ENCODE results near the gene EFNA5. TPM values are rescaled to one million over a fixed set of nuclear protein-coding genes. Genes with fewer than 3 reads are reported as not detected.

Gene EFNA5
- total RNA-seq, 1 donor from 2014 or later, result 12.0 TPM

DNA sequence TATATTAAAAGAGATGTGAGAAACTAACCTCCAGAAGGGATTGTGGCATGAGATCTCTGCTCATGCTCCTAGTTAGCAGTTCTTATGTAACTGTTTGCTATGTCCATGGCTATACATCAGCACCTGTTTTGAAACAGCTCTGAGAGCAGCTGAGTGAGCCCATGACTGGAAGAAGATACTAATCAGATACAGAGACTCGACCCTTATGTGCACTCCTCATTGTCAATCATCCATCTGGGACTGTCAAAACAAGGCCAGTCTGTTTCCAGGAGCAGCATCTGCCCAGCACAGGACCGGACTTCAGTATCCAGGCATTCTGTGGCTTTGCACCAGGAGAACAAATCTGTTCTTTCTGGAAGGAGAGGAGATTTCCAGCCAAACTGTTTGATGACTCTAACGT is 77.7 kb downstream of the EFNA5 start:
- Mint-ChIP-seq H3K27me3 (no peaks in the 10 kb centered on the region), H3K9me3 (ENCODE audit: low read depth) (no peaks in the 10 kb centered on the region), H3K27ac (no peak overlapping the region), H3K4me1 (ENCODE audit: low read depth) (peaks cover 5% of the 10 kb centered on the region), H3K36me3 (ENCODE audit: insufficient read depth) (no peaks in the 10 kb centered on the region), H3K4me3 (ENCODE audit: low read depth) (no peak overlapping the region)
- TF ChIP-seq, protein P1, sequence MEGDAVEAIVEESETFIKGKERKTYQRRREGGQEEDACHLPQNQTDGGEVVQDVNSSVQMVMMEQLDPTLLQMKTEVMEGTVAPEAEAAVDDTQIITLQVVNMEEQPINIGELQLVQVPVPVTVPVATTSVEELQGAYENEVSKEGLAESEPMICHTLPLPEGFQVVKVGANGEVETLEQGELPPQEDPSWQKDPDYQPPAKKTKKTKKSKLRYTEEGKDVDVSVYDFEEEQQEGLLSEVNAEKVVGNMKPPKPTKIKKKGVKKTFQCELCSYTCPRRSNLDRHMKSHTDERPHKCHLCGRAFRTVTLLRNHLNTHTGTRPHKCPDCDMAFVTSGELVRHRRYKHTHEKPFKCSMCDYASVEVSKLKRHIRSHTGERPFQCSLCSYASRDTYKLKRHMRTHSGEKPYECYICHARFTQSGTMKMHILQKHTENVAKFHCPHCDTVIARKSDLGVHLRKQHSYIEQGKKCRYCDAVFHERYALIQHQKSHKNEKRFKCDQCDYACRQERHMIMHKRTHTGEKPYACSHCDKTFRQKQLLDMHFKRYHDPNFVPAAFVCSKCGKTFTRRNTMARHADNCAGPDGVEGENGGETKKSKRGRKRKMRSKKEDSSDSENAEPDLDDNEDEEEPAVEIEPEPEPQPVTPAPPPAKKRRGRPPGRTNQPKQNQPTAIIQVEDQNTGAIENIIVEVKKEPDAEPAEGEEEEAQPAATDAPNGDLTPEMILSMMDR (IDR thresholded peaks at IDR 0.05; ENCODE audit: unreplicated experiment), result no peak
- DNase-seq (ENCODE audit: low spot score, unreplicated experiment), result no peak

DNA sequence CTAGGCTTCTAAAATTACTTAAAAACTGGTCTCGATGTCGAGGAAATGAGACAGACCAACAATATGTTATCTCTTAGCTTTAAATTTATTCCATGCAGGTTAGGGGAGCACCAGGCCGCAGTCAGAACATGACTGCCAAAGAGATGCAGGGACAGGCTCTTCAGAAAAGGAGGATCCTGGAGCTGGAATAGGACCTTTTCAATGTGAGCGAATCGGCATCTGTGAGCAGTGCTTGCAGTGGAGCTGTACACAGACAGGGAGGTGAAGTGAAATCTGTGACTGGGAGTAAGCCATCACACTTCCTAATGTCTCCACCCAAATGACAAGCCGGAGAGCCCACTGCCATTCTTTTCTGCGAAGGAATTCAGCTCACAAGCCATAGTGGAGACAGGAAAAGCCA is 78.2 kb downstream of the EFNA5 start:
- no peaks in the 10 kb centered on the region for H3K9me3 Mint-ChIP-seq (ENCODE audit: low read depth)
- no peaks in the 10 kb centered on the region for H3K36me3 Mint-ChIP-seq (ENCODE audit: insufficient read depth)
- H3K27ac Mint-ChIP-seq, result no peak overlapping the region
- peaks cover 5% of the 10 kb centered on the region for H3K4me1 Mint-ChIP-seq (ENCODE audit: low read depth)
- TF ChIP-seq, protein P1 (IDR thresholded peaks at IDR 0.05; ENCODE audit: unreplicated experiment), result no peak
- no peaks in the 10 kb centered on the region for H3K27me3 Mint-ChIP-seq
- no peak for DNase-seq (ENCODE audit: low spot score, unreplicated experiment)
- H3K4me3 Mint-ChIP-seq (ENCODE audit: low read depth), result no peak overlapping the region

- Mint-ChIP-seq H3K27ac (no peak overlapping the region), H3K4me1 (ENCODE audit: low read depth) (peaks cover 5% of the 10 kb centered on the region), H3K9me3 (ENCODE audit: low read depth) (no peaks in the 10 kb centered on the region), H3K36me3 (ENCODE audit: insufficient read depth) (no peaks in the 10 kb centered on the region), H3K27me3 (no peaks in the 10 kb centered on the region), H3K4me3 (ENCODE audit: low read depth) (no peak overlapping the region)
- TF ChIP-seq, protein P1 (IDR thresholded peaks at IDR 0.05; ENCODE audit: unreplicated experiment), result no peak
- DNase-seq (ENCODE audit: low spot score, unreplicated experiment), result no peak
These were observed 80.1 kb downstream of the EFNA5 start for GRCh38 chr5:107590686-107591085.

DNA sequence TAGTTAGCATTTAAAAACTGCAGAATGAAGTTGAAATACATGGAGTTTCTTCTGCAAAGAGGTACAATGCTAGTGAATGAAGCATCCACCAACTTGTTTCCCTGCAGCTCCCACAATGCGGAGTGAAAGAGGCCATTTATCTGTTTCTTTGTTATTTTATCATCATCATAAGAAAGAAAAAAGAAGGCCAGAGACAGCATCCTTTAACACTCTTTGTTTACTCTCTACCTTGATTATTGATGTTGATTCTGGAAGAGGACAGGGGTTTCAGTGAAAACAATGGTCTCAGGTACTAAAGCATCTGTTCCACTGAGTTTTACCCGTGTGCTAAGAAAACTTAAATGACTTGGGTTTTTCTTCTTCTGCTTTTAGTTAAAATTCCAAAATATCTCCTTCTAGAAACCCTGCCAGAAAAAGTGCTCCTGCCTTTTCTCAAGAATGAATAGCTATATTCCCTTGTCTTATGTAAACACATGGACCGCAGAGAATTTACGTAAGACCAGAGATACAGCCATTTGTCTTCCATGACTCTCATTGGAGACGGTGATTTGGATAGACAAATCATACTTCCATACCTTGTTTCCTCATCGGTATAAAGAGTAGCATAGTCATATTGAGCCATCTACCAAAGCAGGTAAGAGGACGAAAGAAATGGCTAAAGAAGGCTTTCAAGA is 81.1 kb downstream of the EFNA5 start:
- no peaks in the 10 kb centered on the region for H3K36me3 Mint-ChIP-seq (ENCODE audit: insufficient read depth)
- TF ChIP-seq, protein P1 (IDR thresholded peaks at IDR 0.05; ENCODE audit: unreplicated experiment), result no peak
- H3K4me1 Mint-ChIP-seq (ENCODE audit: low read depth), result peaks cover 5% of the 10 kb centered on the region
- H3K27me3 Mint-ChIP-seq, result no peaks in the 10 kb centered on the region
- no peaks in the 10 kb centered on the region for H3K9me3 Mint-ChIP-seq (ENCODE audit: low read depth)
- DNase-seq (ENCODE audit: low spot score, unreplicated experiment), result no peak
- no peak overlapping the region for H3K27ac Mint-ChIP-seq
- H3K4me3 Mint-ChIP-seq (ENCODE audit: low read depth), result no peak overlapping the region

DNA sequence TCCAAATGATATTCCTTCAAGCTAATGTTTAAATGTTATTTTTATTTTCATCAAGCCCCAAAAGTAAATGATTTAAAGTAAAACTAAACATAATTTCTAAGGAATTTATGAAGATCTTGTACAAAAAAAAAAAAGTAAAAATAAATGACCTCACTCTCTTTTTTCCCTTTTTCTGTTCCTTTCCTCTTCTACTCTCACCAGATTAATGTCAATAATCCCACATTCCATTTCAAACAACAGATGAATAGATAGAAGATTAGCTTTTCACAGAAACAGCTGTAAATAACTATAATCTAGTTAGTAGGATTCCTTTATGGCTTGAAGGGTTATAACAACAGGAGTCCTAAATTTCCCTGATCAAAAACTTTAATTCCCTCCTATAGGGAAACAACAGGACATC is 88.1 kb downstream of the EFNA5 start:
- Mint-ChIP-seq H3K36me3 (ENCODE audit: insufficient read depth) (no peaks in the 10 kb centered on the region), H3K4me3 (ENCODE audit: low read depth) (no peak overlapping the region), H3K9me3 (ENCODE audit: low read depth) (no peaks in the 10 kb centered on the region), H3K27ac (no peak overlapping the region), H3K27me3 (no peaks in the 10 kb centered on the region), H3K4me1 (ENCODE audit: low read depth) (no peaks in the 10 kb centered on the region)
- TF ChIP-seq, protein P1 (IDR thresholded peaks at IDR 0.05; ENCODE audit: unreplicated experiment), result no peak
- no peak for DNase-seq (ENCODE audit: low spot score, unreplicated experiment)

Measured in progenitor cell of endocrine pancreas (in vitro differentiated cells).